ENCODE data around the gene SNRNP48.

DNA sequence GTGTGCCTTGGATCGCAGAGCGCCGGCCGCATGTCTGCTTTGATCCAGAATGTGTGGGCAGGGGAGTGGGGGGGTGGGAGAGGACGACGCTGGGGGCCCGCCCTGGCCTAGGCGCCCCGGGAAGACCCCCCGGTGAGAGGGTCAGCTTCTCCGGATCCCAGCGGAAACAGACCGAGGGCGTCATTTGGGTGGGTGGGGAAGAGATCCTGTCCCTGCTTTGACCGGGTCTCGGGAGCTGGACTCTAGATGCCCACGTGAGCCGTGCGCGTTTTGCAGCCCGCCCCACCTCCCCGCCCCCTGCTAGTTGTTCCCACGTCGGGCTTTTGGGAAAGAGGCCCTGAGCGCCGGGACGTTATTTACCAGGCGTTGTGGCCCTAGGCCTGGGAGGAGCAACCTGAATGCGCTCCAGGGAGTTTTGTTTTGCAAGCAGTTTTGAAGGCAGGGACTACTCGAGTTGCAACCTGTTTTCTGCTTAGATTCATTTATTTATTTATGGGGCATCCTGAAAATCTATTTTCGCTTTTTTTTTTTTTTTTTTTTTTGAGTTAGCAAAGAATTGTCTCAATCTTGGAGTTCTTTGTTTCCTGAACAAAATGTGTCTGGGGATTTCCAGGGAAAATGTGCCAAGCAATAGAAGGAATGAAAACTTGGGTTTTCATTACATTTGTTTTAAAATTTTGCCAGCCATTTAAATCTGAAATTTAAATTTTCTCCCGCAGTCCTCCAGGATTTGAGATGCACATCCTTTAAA, 46.9 kb upstream of the SNRNP48 start:
- TF ChIP-seq CTCF (IDR thresholded peaks at IDR 0.05) (no peak), POLR2A (IDR thresholded peaks at IDR 0.05) (peak in 1 of 4 donors; percentile 32)

Data from esophagus squamous epithelium (tissue), 4 donors.